Smooth muscle cell (in vitro differentiated cells): ENCODE results near the gene GNB1L. TPM values are rescaled to one million over a fixed set of nuclear protein-coding genes. Genes with fewer than 3 reads are reported as not detected.

Experiments used
- DNase-seq: peaks from one replicate; lab custom pipeline; 2025; ENCODE audit not compliant: unreplicated experiment; lab: John Stamatoyannopoulos, UW
- H2AFZ ChIP-seq: fragments of 200-600 bp; sonication (generic); 2 replicates; pipeline ENCODE4 v1.6.0; 2016; ENCODE audit warnings: antibody characterized with exemption, low read depth, mild to moderate bottlenecking
- H3F3A ChIP-seq: fragments of 200-600 bp; sonication (generic); 2 replicates; pipeline ENCODE4 v1.6.0; 2017; ENCODE audit warnings: antibody characterized with exemption, low read depth
- H3K27ac ChIP-seq: fragments of 200-600 bp; sonication (generic); 2 replicates; pipeline ENCODE4 v1.5.1; 2016; ENCODE audit warnings: low read depth, mild to moderate bottlenecking
- H3K27me3 ChIP-seq: fragments of 200-600 bp; sonication (generic); 2 replicates; pipeline ENCODE4 v1.6.1; 2016; ENCODE audit warnings: low read depth, mild to moderate bottlenecking
- H3K36me3 ChIP-seq: fragments of 200-600 bp; sonication (generic); 2 replicates; pipeline ENCODE4 v1.5.1; 2016; ENCODE audit warnings: low read depth
- H3K4me1 ChIP-seq: fragments of 200-600 bp; sonication (generic); 2 replicates; pipeline ENCODE4 v1.5.1; 2016; ENCODE audit warnings: low read depth
- H3K4me2 ChIP-seq: fragments of 200-600 bp; sonication (generic); 2 replicates; pipeline ENCODE4 v1.6.0; 2016; ENCODE audit warnings: mild to moderate bottlenecking
- H3K4me3 ChIP-seq: fragments of 200-600 bp; sonication (generic); 2 replicates; pipeline ENCODE4 v1.5.1; 2016; ENCODE audit warnings: mild to moderate bottlenecking
- H3K79me2 ChIP-seq: fragments of 200-600 bp; sonication (generic); 2 replicates; pipeline ENCODE4 v1.6.0; 2016; ENCODE audit warnings: low read depth, mild to moderate bottlenecking
- H3K9ac ChIP-seq: fragments of 200-600 bp; sonication (generic); 2 replicates; pipeline ENCODE4 v1.6.0; 2016; ENCODE audit warnings: low read depth
- H3K9me3 ChIP-seq: fragments of 200-600 bp; sonication (generic); replicated peaks from 2 replicates; pipeline ENCODE4 v1.5.1; 2016; ENCODE audit warnings: low read depth
- H4K20me1 ChIP-seq: fragments of 200-600 bp; sonication (generic); 2 replicates; pipeline ENCODE4 v1.6.0; 2016; ENCODE audit warnings: low read depth
- WGBS: methylation state at CpG from one replicate; pipeline ENCODE4 v1.1.7; 2016; ENCODE audit warnings: low lambda C conversion rate; 5-methylcytosine and 5-hydroxymethylcytosine counted together
- polyA plus RNA-seq: library from polyadenylated mRNA; unstranded; fragments of >200 nt; fragmentation: Nextera tagmentation; extraction: Ambion mirVana; gene quantifications from 2 replicates; pipeline ENCODE4 v1.2.1, GENCODE V29; 2016
- total RNA-seq: library from RNA; depleted of rRNA; stranded (reverse); fragments of >200 nt; gene quantifications from 2 replicates; pipeline ENCODE4 v1.2.3, GENCODE V29; 2014
- TF ChIP-seq, protein P1 (sequence below): fragments of 200-600 bp; sonication (generic); IDR thresholded peaks from 2 replicates; pipeline ENCODE4 v1.5.1; 2017; ENCODE audit warnings: borderline replicate concordance, mild to moderate bottlenecking, antibody characterized with exemption; ENCODE audit not compliant: insufficient read depth, poor library complexity, severe bottlenecking

GNB1L gene
- total and polyA plus RNA-seq, 2 experiments from 2014 or later, result 4.1 to 7.4 TPM

DNA sequence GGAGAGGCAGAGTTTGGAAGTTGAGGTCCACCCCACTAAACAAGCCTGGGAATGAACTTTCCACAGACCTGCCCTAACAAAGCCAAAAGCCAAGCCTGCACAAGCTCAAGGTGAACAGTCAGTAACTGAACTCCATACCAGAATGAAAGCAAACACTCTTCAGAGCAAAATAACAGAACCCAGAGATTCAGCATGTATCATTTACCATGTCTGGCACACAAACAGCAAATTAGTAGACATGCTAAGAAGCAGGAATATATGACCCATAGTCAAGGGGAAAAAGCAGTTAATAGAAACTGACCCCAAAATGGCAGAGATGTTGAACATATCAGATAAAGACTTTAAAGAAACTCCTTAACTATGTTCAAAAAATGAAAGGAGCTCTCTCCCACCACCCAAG, 62.8 kb downstream of the GNB1L start:
- no peaks in the 10 kb centered on the region for H4K20me1 ChIP-seq
- no peaks in the 10 kb centered on the region for H3K79me2 ChIP-seq
- H3K4me3 ChIP-seq, result no peak overlapping the region
- H3K9me3 ChIP-seq, result no peaks in the 10 kb centered on the region
- no peak overlapping the region for H2AFZ ChIP-seq
- H3K27me3 ChIP-seq, result no peaks in the 10 kb centered on the region
- no peaks in the 10 kb centered on the region for H3K36me3 ChIP-seq
- DNase-seq, result no peak
- no peak overlapping the region for H3K27ac ChIP-seq
- H3F3A ChIP-seq, result no peaks in the 10 kb centered on the region
- H3K4me2 ChIP-seq, result no peak overlapping the region
- no peak overlapping the region for H3K9ac ChIP-seq
- H3K4me1 ChIP-seq, result no peaks in the 10 kb centered on the region
- TF ChIP-seq, protein P1, sequence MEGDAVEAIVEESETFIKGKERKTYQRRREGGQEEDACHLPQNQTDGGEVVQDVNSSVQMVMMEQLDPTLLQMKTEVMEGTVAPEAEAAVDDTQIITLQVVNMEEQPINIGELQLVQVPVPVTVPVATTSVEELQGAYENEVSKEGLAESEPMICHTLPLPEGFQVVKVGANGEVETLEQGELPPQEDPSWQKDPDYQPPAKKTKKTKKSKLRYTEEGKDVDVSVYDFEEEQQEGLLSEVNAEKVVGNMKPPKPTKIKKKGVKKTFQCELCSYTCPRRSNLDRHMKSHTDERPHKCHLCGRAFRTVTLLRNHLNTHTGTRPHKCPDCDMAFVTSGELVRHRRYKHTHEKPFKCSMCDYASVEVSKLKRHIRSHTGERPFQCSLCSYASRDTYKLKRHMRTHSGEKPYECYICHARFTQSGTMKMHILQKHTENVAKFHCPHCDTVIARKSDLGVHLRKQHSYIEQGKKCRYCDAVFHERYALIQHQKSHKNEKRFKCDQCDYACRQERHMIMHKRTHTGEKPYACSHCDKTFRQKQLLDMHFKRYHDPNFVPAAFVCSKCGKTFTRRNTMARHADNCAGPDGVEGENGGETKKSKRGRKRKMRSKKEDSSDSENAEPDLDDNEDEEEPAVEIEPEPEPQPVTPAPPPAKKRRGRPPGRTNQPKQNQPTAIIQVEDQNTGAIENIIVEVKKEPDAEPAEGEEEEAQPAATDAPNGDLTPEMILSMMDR, result no peak

DNA sequence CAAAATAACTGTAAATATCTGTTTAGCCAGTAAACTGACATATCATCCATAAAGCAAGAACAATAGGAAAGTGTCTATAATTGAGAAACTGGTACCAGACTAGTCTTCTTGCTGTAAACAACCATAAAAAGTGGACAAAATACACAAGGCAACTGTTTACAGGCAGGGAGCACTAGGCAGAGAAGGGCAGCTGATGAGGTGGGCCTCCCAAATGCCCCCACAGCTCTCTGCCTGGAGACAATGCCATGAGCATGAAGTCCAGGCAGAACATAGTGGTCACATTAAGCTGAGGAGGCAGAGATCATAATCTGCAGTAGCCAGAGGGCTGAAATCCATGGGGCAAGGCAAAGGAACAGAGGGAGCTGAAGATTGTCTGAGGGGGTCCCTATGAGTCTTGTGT, 63.4 kb downstream of the GNB1L start:
- Histone ChIP-seq H3K4me3 (no peak overlapping the region), H2AFZ (no peak overlapping the region), H3K36me3 (no peaks in the 10 kb centered on the region), H3K27ac (no peak overlapping the region), H3K9me3 (no peaks in the 10 kb centered on the region), H3F3A (no peaks in the 10 kb centered on the region), H4K20me1 (no peaks in the 10 kb centered on the region), H3K4me2 (no peak overlapping the region), H3K79me2 (no peaks in the 10 kb centered on the region), H3K27me3 (no peaks in the 10 kb centered on the region), H3K4me1 (no peaks in the 10 kb centered on the region), H3K9ac (no peak overlapping the region)
- TF ChIP-seq, protein P1, result no peak
- DNase-seq, result no peak

DNA sequence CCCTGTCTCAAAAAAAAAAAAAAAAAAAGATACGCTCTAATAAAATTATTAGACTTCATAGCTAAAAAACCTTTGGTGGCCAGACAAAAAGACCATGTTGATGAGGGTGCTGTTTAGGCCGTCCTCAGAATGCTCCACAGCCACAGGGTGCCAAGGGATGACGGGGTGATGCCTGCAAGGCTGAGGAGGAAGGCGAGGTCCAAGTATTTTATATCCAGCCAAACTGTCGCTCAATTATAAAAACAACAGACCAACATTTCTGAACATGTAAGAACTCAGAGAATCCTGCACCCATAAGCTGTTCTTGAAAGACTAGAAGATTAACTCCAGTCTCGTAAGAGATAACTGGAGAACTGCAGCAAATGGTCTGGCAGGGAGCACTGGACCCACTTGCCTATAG, 64.8 kb downstream of the GNB1L start:
- Histone ChIP-seq H3K79me2 (no peaks in the 10 kb centered on the region), H3K9ac (no peak overlapping the region), H3K4me1 (no peaks in the 10 kb centered on the region), H3K4me2 (no peak overlapping the region), H3F3A (no peaks in the 10 kb centered on the region), H2AFZ (no peak overlapping the region), H4K20me1 (no peaks in the 10 kb centered on the region), H3K36me3 (no peaks in the 10 kb centered on the region), H3K9me3 (no peaks in the 10 kb centered on the region), H3K27me3 (no peaks in the 10 kb centered on the region), H3K4me3 (no peak overlapping the region), H3K27ac (no peak overlapping the region)
- TF ChIP-seq, protein P1, result no peak
- no peak for DNase-seq
- WGBS, result 96% methylated on average over 6 of the region's 6 CpGs

DNA sequence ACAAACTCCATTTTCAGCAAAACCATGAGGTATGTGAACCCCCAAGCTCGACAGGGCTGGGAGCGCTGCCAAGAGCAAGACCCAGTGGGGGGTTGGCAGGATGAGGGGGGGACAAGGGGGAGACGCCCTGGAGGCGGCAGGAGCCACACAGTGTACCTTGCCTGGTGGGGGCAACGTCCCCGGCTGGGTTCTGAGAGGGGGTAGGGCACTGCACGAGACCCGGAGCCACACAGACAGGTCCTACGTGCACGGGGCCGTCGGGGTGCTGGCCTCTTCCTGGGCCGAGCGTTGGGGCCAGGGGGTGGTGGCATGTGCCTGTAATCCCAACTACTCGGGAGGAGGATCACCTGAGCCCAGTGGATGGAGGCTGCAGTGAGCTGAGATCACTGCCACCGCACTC, 65.3 kb downstream of the GNB1L start:
- H3K4me1 ChIP-seq, result no peaks in the 10 kb centered on the region
- no peak overlapping the region for H2AFZ ChIP-seq
- H3K27me3 ChIP-seq, result no peaks in the 10 kb centered on the region
- H3K27ac ChIP-seq, result no peak overlapping the region
- no peak overlapping the region for H3K9ac ChIP-seq
- TF ChIP-seq, protein P1, result no peak
- no peaks in the 10 kb centered on the region for H3F3A ChIP-seq
- no peaks in the 10 kb centered on the region for H4K20me1 ChIP-seq
- WGBS, result 92% methylated on average over 7 of the region's 16 CpGs
- H3K79me2 ChIP-seq, result no peaks in the 10 kb centered on the region
- H3K9me3 ChIP-seq, result no peaks in the 10 kb centered on the region
- DNase-seq, result no peak
- H3K36me3 ChIP-seq, result no peaks in the 10 kb centered on the region
- no peak overlapping the region for H3K4me2 ChIP-seq
- no peak overlapping the region for H3K4me3 ChIP-seq
